Sigmoid colon (tissue), 7 donors: Measurements from ENCODE around the gene TRAF3. TPM values are rescaled to one million over a fixed set of nuclear protein-coding genes. Genes with fewer than 3 reads are reported as not detected.

Experiments used
- DNase-seq: peaks from one replicate; pipeline ENCODE4 v3.0.0-alpha.2; 2019
- H3K27ac ChIP-seq, 4 donors: fragments of 200-600 bp; sonication (generic); one replicate each; pipeline ENCODE4 v1.5.1; 2016 to 2019; ENCODE audit warnings: mild to moderate bottlenecking in 1 of 4
- H3K27me3 ChIP-seq, 3 donors: fragments of 200-600 bp; sonication (generic); one replicate each; pipeline ENCODE4 v1.5.1; 2019; ENCODE audit warnings: mild to moderate bottlenecking in 1 of 3
- H3K36me3 ChIP-seq, 4 donors: fragments of 200-600 bp; sonication (generic); one replicate each; pipeline ENCODE4 v1.5.1; 2016 to 2019
- H3K4me1 ChIP-seq, 4 donors: fragments of 200-600 bp; sonication (generic); one replicate each; pipeline ENCODE4 v1.5.1; 2017 to 2019
- H3K4me3 ChIP-seq, 4 donors: fragments of 200-600 bp; sonication (generic); one replicate each; pipeline ENCODE4 v1.5.1; 2017 to 2019; ENCODE audit warnings: mild to moderate bottlenecking in 2 of 4, moderate library complexity in 1 of 4
- H3K9me3 ChIP-seq, 4 donors: fragments of 200-600 bp in 3 of 4; sonication (generic) in 3 of 4; one replicate each; pipeline versions ENCODE4 v1.5.1 to v1.6.1; 2013 to 2019
- CTCF ChIP-seq, 4 experiments: fragments of 450-650 bp in 3 of 4; fragments of 200-600 bp in 1 of 4; IDR thresholded peaks; one replicate each; pipeline ENCODE4 v1.5.1; 2016 to 2019; ENCODE audit warnings: antibody characterized with exemption in 4 of 4, mild to moderate bottlenecking in 3 of 4, moderate library complexity in 2 of 4
- EP300 ChIP-seq, 4 donors: sonication (generic); formaldehyde crosslinking; IDR thresholded peaks; one replicate each; pipeline ENCODE4 v1.6.1; 2017; ENCODE audit warnings: antibody characterized with exemption in 4 of 4
- POLR2A ChIP-seq, 2 donors: fragments of 450-650 bp; IDR thresholded peaks; one replicate each; pipeline ENCODE4 v1.6.1; 2016; ENCODE audit warnings: antibody characterized with exemption in 2 of 2, mild to moderate bottlenecking in 2 of 2, moderate library complexity in 2 of 2
- POLR2AphosphoS5 ChIP-seq, 4 donors: sonication (generic); formaldehyde crosslinking; IDR thresholded peaks; one replicate each; pipeline ENCODE4 v1.6.1; 2017; ENCODE audit warnings: antibody characterized with exemption in 4 of 4
- WGBS, 2 donors: extraction: QIAGEN DNeasy Blood & Tissue Kit; methylation state at CpG; one replicate each; pipeline ENCODE4 v1.1.7; 2013; 5-methylcytosine and 5-hydroxymethylcytosine counted together
- intact Hi-C: fragments of 100-400 bp; cut with DNase I; formaldehyde crosslinking; loops from one replicate; pipeline ENCODE4 v1.15.1; 2023
- polyA plus RNA-seq, 3 donors: library from polyadenylated mRNA; stranded (reverse); fragments of 200-250 nt; gene quantifications; one replicate each; pipeline ENCODE4 v1.2.3, GENCODE V29; 2013
- total RNA-seq, 4 donors: library from RNA; depleted of rRNA; stranded (reverse); fragments of >200 nt; gene quantifications; one replicate each; pipeline ENCODE4 v1.1.0, GENCODE V29; 2016
- donor health status: healthy with polysubstance abuse.
- donor health status: Bipolar disorder and iron deficiency.
- donor health status: healthy.

Gene TRAF3
- total and polyA plus RNA-seq, 7 donors, result 9.5 to 18.6 (median 12.3) TPM

- Histone ChIP-seq H3K36me3 (peaks cover 38 to 86% (median 63%) of the 10 kb centered on the region in 4 donors), H3K9me3 (no peaks in the 10 kb centered on the region), H3K27ac (no peak overlapping the region), H3K4me3 (no peak overlapping the region), H3K27me3 (no peaks in the 10 kb centered on the region), H3K4me1 (peaks cover 0 to 18% (median 12%) of the 10 kb centered on the region in 4 donors)
- TF ChIP-seq EP300 (IDR thresholded peaks at IDR 0.05) (peak in 1 of 4 donors; percentile 50), CTCF (IDR thresholded peaks at IDR 0.05) (no peak), POLR2AphosphoS5 (IDR thresholded peaks at IDR 0.05) (peak in 1 of 4 donors; percentile 49), POLR2A (IDR thresholded peaks at IDR 0.05) (no peak)
- intact Hi-C loops, result no loop called here
- DNase-seq, result no peak
- 75 to 90% methylated on average over 43 of the region's 43 CpGs for WGBS, 2 donors
Measured at GRCh38 chr14:102939820-102940561, 162.7 kb downstream of the TRAF3 start.

- H3K27me3 ChIP-seq, result no peaks in the 10 kb centered on the region
- H3K27ac ChIP-seq, result peak overlapping the region in 1 of 4 donors; percentile 16
- intact Hi-C loops, result no loop called here
- DNase-seq, result no peak
- no peak overlapping the region for H3K4me3 ChIP-seq
- 86 to 88% methylated on average over 19 of the region's 19 CpGs for WGBS, 2 donors
- H3K36me3 ChIP-seq, result peaks cover 46 to 94% (median 71%) of the 10 kb centered on the region in 4 donors
- TF ChIP-seq POLR2AphosphoS5 (IDR thresholded peaks at IDR 0.05), result no peak
- TF ChIP-seq POLR2A (IDR thresholded peaks at IDR 0.05), result no peak
- TF ChIP-seq CTCF (IDR thresholded peaks at IDR 0.05), result no peak
- TF ChIP-seq EP300 (IDR thresholded peaks at IDR 0.05), result no peak
- peaks cover 0 to 18% (median 12%) of the 10 kb centered on the region in 4 donors for H3K4me1 ChIP-seq
- no peaks in the 10 kb centered on the region for H3K9me3 ChIP-seq
Measured at GRCh38 chr14:102940729-102941362, 163.6 kb downstream of the TRAF3 start.

- TF ChIP-seq POLR2AphosphoS5 (IDR thresholded peaks at IDR 0.05) (no peak), CTCF (IDR thresholded peaks at IDR 0.05) (no peak), POLR2A (IDR thresholded peaks at IDR 0.05) (no peak), EP300 (IDR thresholded peaks at IDR 0.05) (no peak)
- peaks cover 53 to 99% (median 76%) of the 10 kb centered on the region in 4 donors for H3K36me3 ChIP-seq
- intact Hi-C loops, result no loop called here
- no peak overlapping the region for H3K4me3 ChIP-seq
- DNase-seq, result no peak
- H3K4me1 ChIP-seq, result peaks cover 0 to 18% (median 12%) of the 10 kb centered on the region in 4 donors
- WGBS, 2 donors, result 84 to 90% methylated on average over 10 of the region's 10 CpGs
- H3K9me3 ChIP-seq, result no peaks in the 10 kb centered on the region
- no peak overlapping the region for H3K27ac ChIP-seq
- no peaks in the 10 kb centered on the region for H3K27me3 ChIP-seq
Measured at GRCh38 chr14:102941419-102942011, 164.3 kb downstream of the TRAF3 start.

GRCh38 chr14:102942069-102942468, 164.8 kb downstream of the TRAF3 start:
- peaks cover 55 to 99% (median 77%) of the 10 kb centered on the region in 4 donors for H3K36me3 ChIP-seq
- no peak for TF ChIP-seq CTCF (IDR thresholded peaks at IDR 0.05)
- no peak for TF ChIP-seq POLR2AphosphoS5 (IDR thresholded peaks at IDR 0.05)
- no peak for TF ChIP-seq POLR2A (IDR thresholded peaks at IDR 0.05)
- TF ChIP-seq EP300 (IDR thresholded peaks at IDR 0.05), result no peak
- H3K27me3 ChIP-seq, result no peaks in the 10 kb centered on the region
- no peak overlapping the region for H3K27ac ChIP-seq
- intact Hi-C loops, result no loop called here
- WGBS, 2 donors, result 92 to 93% methylated on average over 13 of the region's 13 CpGs
- H3K9me3 ChIP-seq, result no peaks in the 10 kb centered on the region
- H3K4me1 ChIP-seq, result peaks cover 0 to 18% (median 12%) of the 10 kb centered on the region in 4 donors
- no peak overlapping the region for H3K4me3 ChIP-seq
- no peak for DNase-seq
